Upper lobe of right lung (tissue), 1 donor: ENCODE results near the gene CEP68. TPM values are rescaled to one million over a fixed set of nuclear protein-coding genes. Genes with fewer than 3 reads are reported as not detected.
A peak's percentile ranks its signal among the peaks of the same experiment; 100 is the strongest.
"Not testable (repeated sequence)": the region's sequence is repeated elsewhere in the genome, so short reads cannot be mapped to it uniquely, and the experiment has no call there.

ENCODE experiments used
- ATAC-seq: fragments of 200-7000 bp; cut with Tn5 transposase; one replicate; pipeline ENCODE4 v1.9.1; 2020; ENCODE audit warnings: mild to moderate bottlenecking, moderate library complexity
- DNase-seq: peaks from one replicate; pipeline ENCODE4 v3.0.0-alpha.2; 2020
- H3K27ac ChIP-seq: fragments of 200-600 bp; one replicate; pipeline ENCODE4 v1.8.0; 2022
- H3K27me3 ChIP-seq: fragments of 200-600 bp; one replicate; pipeline ENCODE4 v1.8.0; 2022; ENCODE audit warnings: mild to moderate bottlenecking
- H3K36me3 ChIP-seq: fragments of 200-600 bp; one replicate; pipeline ENCODE4 v1.8.0; 2022
- H3K4me1 ChIP-seq: fragments of 200-600 bp; one replicate; pipeline ENCODE4 v1.8.0; 2022
- H3K4me3 ChIP-seq: fragments of 200-600 bp; one replicate; pipeline ENCODE4 v1.8.0; 2022; ENCODE audit warnings: mild to moderate bottlenecking
- H3K9me3 ChIP-seq: fragments of 200-600 bp; one replicate; pipeline ENCODE4 v1.8.0; 2022
- CTCF ChIP-seq: fragments of 200-600 bp; IDR thresholded peaks from one replicate; pipeline ENCODE4 v1.8.0; 2022; ENCODE audit warnings: antibody characterized with exemption
- intact Hi-C: fragments of 100-400 bp; cut with DNase I; formaldehyde crosslinking; loops from one replicate; pipeline ENCODE4 v1.11.0; 2022
- total RNA-seq: library from RNA; stranded (reverse); fragmentation: NEBNext Ultra II Directional; extraction: Animal tissue kit (Norgen Biotek cat#: 25700); gene quantifications from one replicate; pipeline ENCODE4 v1.2.1, GENCODE V29; 2021
- donor health status: DM: no; HTN: yes; CAD: no; lungs with severe emphysema.

Gene CEP68
- total RNA-seq, 1 donor from 2014 or later = 16.0 TPM

DNA sequence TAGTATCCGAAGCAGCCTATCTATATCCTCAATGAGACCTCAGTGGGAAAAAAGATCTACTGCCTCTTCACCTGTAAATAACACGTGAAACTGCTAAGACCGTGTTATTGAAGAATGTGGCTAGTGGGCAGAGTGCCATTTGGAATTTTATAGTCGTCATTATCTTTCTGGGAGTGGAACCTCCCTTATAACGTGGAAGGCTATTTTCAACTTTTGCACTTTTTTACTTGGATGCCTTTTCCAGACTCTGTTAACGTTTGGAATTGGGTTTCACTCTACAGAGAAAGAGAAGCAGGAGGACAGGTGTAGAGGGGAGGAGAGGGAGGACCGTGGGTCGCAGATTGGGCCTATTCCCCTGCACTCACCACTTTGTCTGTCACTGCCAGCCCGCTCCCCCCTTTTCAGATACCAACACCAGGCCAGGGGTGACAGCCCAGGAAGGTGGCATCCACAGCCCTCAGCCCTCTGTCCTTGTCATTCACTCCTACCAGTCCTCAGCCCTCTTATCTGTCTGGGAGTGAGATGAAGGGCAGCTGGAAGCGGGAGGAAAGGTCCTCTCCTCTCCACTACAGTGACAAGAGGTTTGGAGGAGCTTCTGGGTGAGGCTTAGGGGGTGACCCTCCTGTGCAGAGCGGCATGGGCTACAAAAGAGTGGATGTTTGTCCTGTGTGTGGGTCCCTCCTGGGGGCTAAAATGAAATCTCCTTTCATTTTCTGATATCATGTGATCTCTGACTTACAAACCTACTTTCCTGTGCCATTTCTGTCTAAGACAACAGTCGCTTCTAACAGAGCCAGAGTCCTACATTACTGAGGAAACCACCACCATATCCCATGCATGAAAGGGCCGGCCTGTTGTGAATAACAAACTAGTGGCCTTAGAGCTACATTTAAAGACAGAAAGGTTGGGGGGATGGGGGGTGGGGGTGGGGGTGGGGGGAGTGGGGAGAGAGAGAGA is 23.9 kb upstream of the CEP68 start:
- Histone ChIP-seq H3K27me3 (no peaks in the 10 kb centered on the region), H3K4me3 (peak overlapping the region; percentile 14), H3K9me3 (no peaks in the 10 kb centered on the region), H3K4me1 (peaks cover 19% of the 10 kb centered on the region), H3K27ac (peak overlapping the region; percentile 36), H3K36me3 (no peaks in the 10 kb centered on the region)
- intact Hi-C loops = no loop called here
- ATAC-seq (no peak), DNase-seq (no peak)
- no peak for TF ChIP-seq CTCF

DNA sequence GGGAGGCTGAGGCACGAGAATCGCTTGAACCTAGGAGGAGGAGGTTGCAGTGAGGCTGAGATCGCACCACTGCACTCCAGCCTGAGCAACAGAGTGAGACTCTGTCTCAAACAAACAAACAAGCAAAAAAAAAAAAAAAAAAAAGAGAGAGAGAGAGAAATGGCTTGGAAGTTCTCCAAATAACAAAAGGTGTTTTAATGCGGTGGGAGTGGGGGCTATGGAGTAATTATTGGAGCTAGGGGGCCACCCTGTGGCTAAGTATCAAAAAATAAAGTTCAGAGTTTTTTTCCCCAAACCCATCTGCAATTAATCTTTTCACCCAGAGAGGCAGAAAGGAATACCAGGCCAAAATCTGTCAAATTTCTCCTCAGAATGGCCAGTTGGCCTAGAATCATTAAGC is 23.0 kb upstream of the CEP68 start:
- TF ChIP-seq CTCF = peak; percentile 14
- Histone ChIP-seq H3K4me1 (peaks cover 18% of the 10 kb centered on the region), H3K9me3 (no peaks in the 10 kb centered on the region), H3K27ac (no peak overlapping the region), H3K4me3 (no peak overlapping the region), H3K27me3 (no peaks in the 10 kb centered on the region), H3K36me3 (no peaks in the 10 kb centered on the region)
- intact Hi-C loops = no loop called here
- DNase-seq (no peak), ATAC-seq (no peak)

DNA sequence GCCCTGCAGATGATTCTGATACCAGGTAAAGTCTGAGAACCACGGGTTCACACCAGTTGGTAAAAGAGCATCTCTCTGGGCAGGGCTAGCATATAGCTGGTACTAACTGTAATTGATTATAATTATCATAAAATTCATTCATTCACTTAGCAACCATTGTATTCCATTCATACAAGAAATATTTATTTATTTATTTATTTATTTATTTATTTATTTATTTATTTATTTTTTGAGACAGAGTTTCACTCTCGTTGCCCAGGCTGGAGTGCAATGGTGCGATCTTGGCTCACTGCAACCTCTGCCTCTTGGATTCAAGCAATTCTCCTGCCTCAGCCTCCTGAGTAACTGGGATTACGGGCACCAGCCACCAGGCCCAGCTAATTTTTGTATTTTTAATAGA is 22.5 kb upstream of the CEP68 start:
- intact Hi-C loops, H3K27me3 ChIP-seq, H3K36me3 ChIP-seq, H3K4me3 ChIP-seq, ATAC-seq, DNase-seq, H3K27ac ChIP-seq, H3K9me3 ChIP-seq: not testable (repeated sequence)
- peaks cover 14% of the 10 kb centered on the region for H3K4me1 ChIP-seq

DNA sequence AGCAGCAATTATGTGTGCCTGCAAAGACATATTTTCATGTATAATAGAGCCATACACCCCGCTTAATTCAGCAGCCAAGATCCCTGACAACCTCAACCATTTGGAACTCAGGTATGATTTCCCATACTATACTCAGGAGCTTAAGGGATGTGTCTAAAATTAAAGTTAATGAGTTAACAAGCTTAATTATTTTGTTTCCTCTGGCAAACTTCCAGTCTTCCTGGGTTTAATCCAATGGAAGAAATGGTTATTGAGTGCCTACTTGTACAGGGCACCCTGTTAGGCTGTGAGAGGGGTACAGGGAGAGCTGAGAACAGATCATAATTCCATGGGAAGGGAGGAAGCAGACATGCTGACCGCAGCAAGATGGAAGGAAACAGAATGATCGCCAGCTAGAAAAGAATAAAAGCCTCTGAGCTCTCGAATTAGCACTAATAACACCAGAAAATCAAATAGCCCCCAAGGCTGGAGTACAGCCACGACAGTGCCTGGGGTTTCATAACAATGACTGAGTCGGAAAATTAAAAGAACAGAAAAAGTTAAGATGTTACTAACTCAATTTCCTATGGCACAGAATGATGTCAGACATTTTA is 20.8 kb upstream of the CEP68 start:
- TF ChIP-seq CTCF = no peak
- Histone ChIP-seq H3K27ac (no peak overlapping the region), H3K27me3 (no peaks in the 10 kb centered on the region), H3K9me3 (no peaks in the 10 kb centered on the region), H3K36me3 (no peaks in the 10 kb centered on the region), H3K4me1 (peaks cover 18% of the 10 kb centered on the region), H3K4me3 (no peak overlapping the region)
- ATAC-seq = no peak
- intact Hi-C loops = no loop called here
- DNase-seq = no peak

- TF ChIP-seq CTCF = no peak
- ATAC-seq = no peak
- intact Hi-C loops = no loop called here
These were observed 19.0 kb upstream of the CEP68 start for GRCh38 chr2:65037178-65037577.

GRCh38 chr2:65039640-65040039 is 16.6 kb upstream of the CEP68 start:
- ATAC-seq (no peak), DNase-seq (no peak)
- Histone ChIP-seq H3K4me3 (no peak overlapping the region), H3K27ac (no peak overlapping the region), H3K4me1 (peaks cover 5% of the 10 kb centered on the region), H3K36me3 (no peaks in the 10 kb centered on the region), H3K27me3 (no peaks in the 10 kb centered on the region), H3K9me3 (peaks cover 7% of the 10 kb centered on the region)
- no peak for TF ChIP-seq CTCF
- intact Hi-C loops = loop anchor here (5.0 kb wide), 1 partner anchor 122 kb away; no protein-coding TSS in a partner anchor

More at GRCh38 chr2:65037178-65037577, 19.0 kb upstream of the CEP68 start:
- Histone ChIP-seq H3K4me1 (peaks cover 9% of the 10 kb centered on the region), H3K4me3 (no peak overlapping the region), H3K27me3 (no peaks in the 10 kb centered on the region), H3K36me3 (no peaks in the 10 kb centered on the region), H3K9me3 (no peaks in the 10 kb centered on the region), H3K27ac (no peak overlapping the region)
- no peak for DNase-seq
